NCI-H2196 treated with DMSO at 0.1 percent for 48 hours (cell line): ENCODE measurements around the gene ST6GAL2.

Experiments used
- DNase-seq: peaks from one replicate; lab custom pipeline; 2025; ENCODE audit not compliant: unreplicated experiment; lab: John Stamatoyannopoulos, UW

The ST6GAL2 gene

DNA sequence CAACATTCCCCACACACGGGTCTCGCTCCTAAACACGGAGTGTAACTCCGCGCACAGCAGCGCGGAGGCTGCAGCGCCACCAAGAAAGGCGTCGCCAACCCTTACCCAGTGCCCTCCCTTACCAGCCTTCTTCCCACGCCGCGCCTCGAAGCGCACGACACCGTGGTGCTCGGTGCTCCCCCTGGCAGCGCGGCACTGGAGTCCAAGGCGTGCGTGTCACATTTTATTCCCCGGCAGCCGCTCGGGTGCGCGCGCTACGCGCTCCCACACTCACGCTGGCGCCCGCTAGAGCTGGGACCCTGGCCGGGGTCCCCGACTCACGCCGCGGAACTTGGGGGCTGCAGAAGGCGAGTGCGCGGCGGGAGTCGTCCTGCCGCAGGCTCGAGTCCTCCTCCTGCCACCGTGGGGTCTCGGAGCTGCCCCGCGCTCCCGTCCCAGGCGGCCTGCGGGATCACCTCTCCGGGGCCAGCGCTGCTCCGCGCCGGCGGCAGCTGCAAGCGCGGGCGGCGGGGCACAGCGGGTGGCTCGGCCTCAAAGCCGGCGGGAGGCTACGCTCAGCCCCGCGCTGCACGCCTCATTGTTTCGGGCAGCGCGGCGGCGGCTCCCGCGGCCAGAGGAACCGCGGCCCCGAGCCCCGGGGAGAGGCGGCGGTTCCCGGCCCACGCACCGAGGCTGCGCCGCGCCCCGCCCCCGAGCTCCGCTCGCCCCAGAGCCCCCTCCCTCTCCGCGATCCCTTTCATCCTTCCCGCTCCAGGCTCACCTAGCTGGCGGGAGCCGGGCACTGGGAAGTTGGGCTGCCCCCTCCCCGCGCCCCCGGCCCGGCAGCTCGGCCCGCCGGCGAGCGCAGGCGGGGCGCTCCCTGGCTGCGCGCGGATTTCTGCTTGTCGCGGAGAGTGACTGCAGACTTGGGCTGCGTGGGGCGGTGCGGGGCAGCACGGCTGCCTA, at the start of gene ST6GAL2:
TSS of gene ST6GAL2 (minus strand) at position 197 of the 945 bp plus-strand sequence. CDS start 42,190 bp downstream, outside the sequence.
- DNase-seq, result no peak

DNA sequence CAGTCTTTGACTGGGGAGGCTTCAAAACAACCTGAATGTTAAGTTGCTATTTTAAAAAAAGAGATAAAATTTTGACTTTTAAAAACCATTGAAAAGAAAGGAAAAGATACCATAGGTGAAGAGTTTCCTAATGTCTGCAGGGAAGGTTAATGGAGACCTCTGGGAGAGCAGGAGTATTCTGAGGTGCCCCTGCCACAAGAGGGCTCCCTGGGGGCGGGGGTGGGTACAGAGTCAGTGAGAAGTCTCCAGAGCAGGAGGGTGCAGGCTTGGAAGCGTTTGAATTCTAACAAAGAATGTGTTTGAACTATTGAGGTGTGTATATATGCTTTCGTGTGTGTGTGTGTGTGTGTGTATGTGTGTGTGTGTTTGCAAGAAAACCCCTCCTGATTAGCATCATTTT, 46.7 kb upstream of the ST6GAL2 start:
- no peak for DNase-seq

DNA sequence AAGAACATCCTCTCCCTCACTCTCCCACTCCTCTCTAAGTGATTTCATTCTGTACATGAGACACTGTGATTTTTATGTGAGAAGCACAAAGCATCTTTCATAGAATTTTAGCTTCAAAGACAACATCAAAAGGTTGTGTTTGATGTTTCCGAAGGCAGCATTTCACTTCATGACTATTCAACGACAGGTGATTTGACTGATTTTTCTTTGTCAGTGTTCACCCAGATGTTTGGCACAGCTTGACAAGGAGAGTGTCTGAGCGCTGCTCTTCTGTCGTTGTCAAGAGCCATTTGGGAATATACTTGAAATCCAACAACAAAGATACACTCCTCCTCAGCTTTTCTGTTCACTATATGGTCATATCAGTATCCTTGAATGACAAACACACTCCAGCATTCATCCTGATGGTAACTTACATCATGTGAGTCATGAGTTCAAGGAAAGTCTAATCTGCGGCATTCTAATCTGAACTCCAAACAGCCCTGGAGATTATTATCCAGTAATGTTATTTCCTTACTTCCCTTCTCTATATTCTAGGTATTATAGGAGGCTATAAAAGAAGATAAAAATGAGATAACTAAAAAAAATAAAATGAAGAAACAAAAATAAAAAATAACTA, 45.9 kb upstream of the ST6GAL2 start:
- no peak for DNase-seq

GRCh38 chr2:106921451-106921850, 35.5 kb upstream of the ST6GAL2 start:
- no peak for DNase-seq

DNA sequence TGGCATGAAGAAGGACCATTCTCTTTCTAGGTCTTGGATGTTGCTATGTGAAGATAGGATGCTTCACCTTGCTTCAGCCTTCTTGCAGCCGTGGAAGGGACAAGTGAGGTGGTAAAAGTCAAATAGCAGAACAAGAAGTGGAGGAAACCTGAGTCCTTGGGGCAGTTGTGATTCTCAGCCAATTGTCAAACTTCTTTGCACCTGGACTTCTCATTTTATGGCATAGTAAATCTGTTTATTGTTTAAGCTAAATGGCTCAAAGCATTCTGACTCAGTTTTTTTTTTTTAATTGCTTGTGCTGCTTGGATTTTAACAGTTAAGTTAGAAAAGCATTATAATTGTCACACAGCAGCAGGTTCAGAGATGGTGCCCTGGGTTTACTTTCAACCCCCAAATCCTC, 33.0 kb upstream of the ST6GAL2 start:
- DNase-seq, result no peak

GRCh38 chr2:106904242-106904641, 18.3 kb upstream of the ST6GAL2 start:
- no peak for DNase-seq

- no peak for DNase-seq
Observed at GRCh38 chr2:106899786-106900530, 14.0 kb upstream of the ST6GAL2 start.

GRCh38 chr2:106894545-106894944, 8.6 kb upstream of the ST6GAL2 start:
- no peak for DNase-seq

DNA sequence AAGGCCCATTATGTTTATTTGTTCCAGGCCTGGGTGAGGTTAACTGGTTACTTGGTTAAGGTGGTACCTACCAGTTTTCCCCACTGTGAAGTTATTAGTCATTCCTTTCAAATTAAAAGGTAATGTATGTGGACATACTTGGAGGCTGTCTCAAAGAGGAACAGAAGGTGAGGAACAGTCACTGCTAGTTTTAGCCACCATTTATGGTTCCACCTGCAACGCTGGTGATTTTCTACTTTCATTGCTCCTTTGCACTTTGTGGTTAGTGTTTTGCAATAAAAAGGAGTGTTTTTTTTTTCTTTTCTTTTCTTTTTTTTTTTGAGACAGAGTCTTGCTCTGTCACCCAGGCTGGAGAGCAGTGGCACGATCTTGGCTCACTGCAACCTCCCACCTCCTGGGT, 6.1 kb upstream of the ST6GAL2 start:
- DNase-seq, result no peak

- no peak for DNase-seq
Observed at GRCh38 chr2:106890606-106891005, 4.6 kb upstream of the ST6GAL2 start.

DNA sequence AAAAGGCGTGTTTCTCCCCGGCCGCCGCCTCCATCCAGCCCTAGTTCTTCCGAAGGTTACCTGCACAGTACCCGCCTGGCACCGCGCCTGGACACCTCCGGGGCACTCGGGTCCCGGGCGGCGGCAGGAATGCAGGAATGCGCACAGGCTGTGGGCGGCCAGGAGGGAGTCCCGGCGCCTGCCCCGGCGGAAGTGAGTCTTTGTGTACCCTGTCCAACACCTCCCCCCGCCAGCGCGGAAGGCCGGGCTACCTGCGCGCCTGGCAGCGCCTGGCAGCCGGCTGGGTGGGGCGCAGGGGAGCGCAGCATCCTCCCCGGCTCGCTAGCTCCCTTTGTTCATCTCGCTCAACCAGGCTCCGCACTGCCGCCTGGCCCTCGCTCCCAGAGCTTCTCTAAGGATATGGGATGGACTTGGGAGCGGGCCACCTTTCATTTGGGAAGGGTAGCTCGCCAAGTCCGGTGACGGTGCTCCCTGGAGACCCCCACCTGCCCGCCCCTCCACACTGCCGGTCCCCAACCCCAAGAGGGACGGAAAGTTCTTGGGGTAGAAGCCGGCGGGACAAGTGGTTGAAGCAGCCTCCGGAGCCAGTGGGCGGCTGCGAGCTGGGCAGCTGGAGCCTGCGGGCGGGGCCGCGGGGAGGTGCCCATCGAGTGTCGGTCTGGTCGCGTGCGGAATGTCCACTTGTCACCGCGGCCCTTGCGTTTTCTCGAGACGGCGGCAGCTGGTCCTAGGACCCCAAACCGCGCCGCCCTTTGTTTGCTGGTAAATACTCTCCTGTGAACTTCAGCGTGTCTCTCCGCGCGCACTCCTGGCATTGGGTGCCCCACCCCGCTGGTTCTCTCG, 1.2 kb upstream of the ST6GAL2 start:
- DNase-seq, result no peak

DNA sequence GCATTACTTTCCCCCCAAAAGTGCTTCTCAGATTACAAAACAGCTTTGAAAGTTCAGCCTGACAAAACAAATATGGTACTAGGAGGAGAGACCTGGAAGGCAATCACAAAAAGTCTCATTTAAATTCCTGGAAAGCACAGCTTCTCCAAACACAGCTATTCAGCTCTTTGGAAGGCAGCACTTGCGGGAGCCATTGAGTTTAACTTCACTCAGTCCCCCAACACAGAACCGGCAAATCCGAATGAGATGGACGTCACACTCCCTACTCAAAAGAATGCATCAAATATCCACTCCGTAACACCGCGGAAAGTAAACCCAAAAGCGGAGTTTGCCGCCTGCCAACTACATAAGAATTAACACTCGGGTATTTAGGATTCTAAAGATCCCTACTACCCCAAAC, 638 bp downstream of the ST6GAL2 start:
- no peak for DNase-seq

GRCh38 chr2:106882673-106883072, 3.3 kb downstream of the ST6GAL2 start:
- DNase-seq, result no peak

- DNase-seq, result no peak
Observed at GRCh38 chr2:106878206-106878605, 7.8 kb downstream of the ST6GAL2 start.

DNA sequence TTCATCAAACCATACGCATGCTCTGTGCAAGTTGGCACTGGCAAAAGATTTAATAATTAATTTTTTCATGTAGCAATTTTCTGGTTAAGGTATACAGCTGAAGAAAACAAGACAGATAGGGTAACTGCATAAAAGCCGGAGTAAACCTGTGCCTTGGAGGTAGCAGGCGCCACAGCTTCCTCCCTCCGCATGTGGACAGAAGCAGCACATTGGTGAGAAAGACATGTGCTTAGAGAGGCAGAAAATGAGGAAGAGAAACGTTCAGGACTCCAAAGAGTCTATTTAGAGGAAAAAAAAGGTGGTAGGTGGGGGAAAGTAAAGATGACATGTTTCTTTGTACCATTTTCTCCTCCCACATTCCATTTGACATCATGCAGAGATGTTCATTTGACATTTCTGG, 9.3 kb downstream of the ST6GAL2 start:
- no peak for DNase-seq

DNA sequence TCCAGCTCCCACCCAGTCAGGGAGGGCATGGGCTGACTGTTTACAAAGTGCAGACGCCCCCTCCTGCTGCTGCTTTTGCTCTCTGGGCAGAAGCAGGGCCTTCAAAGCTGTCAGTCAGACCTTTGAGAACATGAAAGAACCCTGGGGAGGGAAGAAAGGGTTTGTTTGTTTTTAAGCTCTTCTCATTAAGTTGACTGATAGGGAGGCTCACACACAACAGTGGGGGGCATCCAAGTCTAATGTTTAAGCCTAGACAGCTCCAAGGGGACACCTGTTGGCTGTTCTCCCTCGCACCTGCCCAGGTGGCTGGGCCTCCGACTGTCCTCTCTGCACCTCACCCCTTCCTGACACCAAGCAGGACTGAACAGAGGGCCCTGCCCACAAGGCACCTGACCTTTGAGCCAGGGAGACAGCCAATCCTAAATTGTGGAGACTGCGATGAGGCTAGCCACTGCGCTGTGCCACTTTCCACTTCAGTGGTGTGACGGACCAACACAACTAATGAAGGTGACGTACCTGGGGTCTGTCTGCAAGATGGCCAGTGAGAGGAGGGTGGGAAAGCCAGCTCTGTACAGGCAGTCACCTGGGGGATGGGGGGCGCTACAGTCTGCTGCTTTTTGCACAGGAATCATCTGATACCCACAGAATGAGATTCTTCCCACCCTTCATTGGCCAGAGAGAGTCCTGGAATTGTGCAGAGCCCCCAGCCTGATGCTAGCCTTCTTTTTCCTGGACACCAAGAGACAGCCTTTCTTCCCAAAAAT, 16.3 kb downstream of the ST6GAL2 start:
- DNase-seq, result no peak

DNA sequence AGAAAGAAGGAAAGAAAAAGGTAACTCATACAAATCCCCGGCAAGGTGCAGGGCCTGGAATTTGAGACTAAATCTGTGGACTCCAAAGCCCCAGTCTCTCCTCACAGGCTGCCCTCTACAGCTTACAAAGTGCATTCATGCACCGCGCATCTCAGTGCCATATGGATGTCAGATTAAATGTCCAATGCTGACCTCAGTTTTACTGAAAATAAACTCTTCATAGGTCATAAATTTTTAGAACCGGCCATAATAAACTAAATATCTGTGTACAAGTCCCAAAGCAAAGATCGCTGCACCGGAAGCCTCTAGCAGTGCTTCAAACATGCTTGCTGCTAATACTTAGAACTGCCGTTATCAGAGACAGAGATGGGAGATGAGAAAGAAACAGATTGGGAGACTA, 17.7 kb downstream of the ST6GAL2 start:
- no peak for DNase-seq

- no peak for DNase-seq
Observed at GRCh38 chr2:106867196-106867953, 18.6 kb downstream of the ST6GAL2 start.

GRCh38 chr2:106866641-106867040, 19.3 kb downstream of the ST6GAL2 start:
- DNase-seq, result no peak
